ENCODE measurements around the gene KCND3.

KCND3 gene

GRCh38 chr1:111832521-111833155 is 156.8 kb downstream of the KCND3 start (continued):
- no peak for TF ChIP-seq ZNF211 (tag by site-specific recombination; IDR thresholded peaks at IDR 0.05; ENCODE audit: low read depth)
- TF ChIP-seq GFI1B (tag by site-specific recombination; IDR thresholded peaks at IDR 0.05), result no peak
- no peak for TF ChIP-seq ZNF169 (tag by site-specific recombination; IDR thresholded peaks at IDR 0.05)

GRCh38 chr1:111831153-111831552 is 158.3 kb downstream of the KCND3 start:
- TF ChIP-seq ZNF792 (tag by site-specific recombination; IDR thresholded peaks at IDR 0.05) (no peak), ZSCAN30 (tag by site-specific recombination; IDR thresholded peaks at IDR 0.05) (no peak), GLI2 (tag by site-specific recombination; IDR thresholded peaks at IDR 0.05; ENCODE audit: borderline replicate concordance, low read depth) (no peak), ZNF521 (tag by site-specific recombination; IDR thresholded peaks at IDR 0.05) (no peak), ZNF175 (tag by site-specific recombination; IDR thresholded peaks at IDR 0.05) (no peak), CTCF (tag by site-specific recombination; IDR thresholded peaks at IDR 0.05) (no peak), ZNF561 (tag by site-specific recombination; IDR thresholded peaks at IDR 0.05; ENCODE audit: borderline replicate concordance) (no peak), ZNF529 (tag by site-specific recombination; IDR thresholded peaks at IDR 0.05; ENCODE audit: insufficient replicate concordance) (no peak), YY2 (tag by site-specific recombination; IDR thresholded peaks at IDR 0.05) (no peak), ZXDB (tag by site-specific recombination; IDR thresholded peaks at IDR 0.05) (no peak), RBAK (tag by site-specific recombination; IDR thresholded peaks at IDR 0.05) (no peak), ZNF112 (tag by site-specific recombination; IDR thresholded peaks at IDR 0.05) (no peak), ZNF426 (tag by site-specific recombination; IDR thresholded peaks at IDR 0.05) (no peak), ZSCAN23 (tag by site-specific recombination; IDR thresholded peaks at IDR 0.05) (no peak), HOXC10 (CRISPR knock-in tag; IDR thresholded peaks at IDR 0.05) (no peak)
- Histone ChIP-seq H3K36me3 (ENCODE audit: control insufficient read depth in 2 of 2, insufficient read depth in 1 of 2, low read length in 2 of 2) (no peaks in the 10 kb centered on the region), H3K27ac (ENCODE audit: extremely low read depth, low read depth, low read length) (no peak overlapping the region), H3K4me3 (ENCODE audit: low read depth, low read length) (no peak overlapping the region), H3K9me3 (ENCODE audit: control insufficient read depth, insufficient read depth, low read depth, low read length) (no peaks in the 10 kb centered on the region), H3K4me1 (ENCODE audit: control insufficient read depth, insufficient read depth, low read length) (no peaks in the 10 kb centered on the region)
- ChIA-PET CTCF (no interaction called here), POLR2A (no interaction called here)

- no peaks in the 10 kb centered on the region for H3K36me3 ChIP-seq (ENCODE audit: control insufficient read depth in 2 of 2, insufficient read depth in 1 of 2, low read length in 2 of 2)
- H3K9me3 ChIP-seq (ENCODE audit: control insufficient read depth, insufficient read depth, low read depth, low read length), result no peaks in the 10 kb centered on the region
- no peak overlapping the region for H3K27ac ChIP-seq (ENCODE audit: extremely low read depth, low read depth, low read length)
- ChIA-PET CTCF (interaction anchor here (0.6 kb wide), 2 partner anchors 58 to 113 kb away, joined by 3 read pairs; no protein-coding TSS in a partner anchor), POLR2A (no interaction called here)
- no peak overlapping the region for H3K4me3 ChIP-seq (ENCODE audit: low read depth, low read length)
- no peaks in the 10 kb centered on the region for H3K4me1 ChIP-seq (ENCODE audit: control insufficient read depth, insufficient read depth, low read length)
- TF ChIP-seq ZNF704 (tag by site-specific recombination; IDR thresholded peaks at IDR 0.05) (no peak), ZNF19 (tag by site-specific recombination; IDR thresholded peaks at IDR 0.05; ENCODE audit: low read depth) (no peak), ZNF214 (tag by site-specific recombination; IDR thresholded peaks at IDR 0.05; ENCODE audit: borderline replicate concordance) (no peak), ZSCAN23 (tag by site-specific recombination; IDR thresholded peaks at IDR 0.05) (no peak), ZNF555 (tag by site-specific recombination; conservative IDR thresholded peaks at IDR 0.05) (no peak), ZNF654 (tag by site-specific recombination; IDR thresholded peaks at IDR 0.05; ENCODE audit: low read depth) (no peak), ZNF658 (tag by site-specific recombination; IDR thresholded peaks at IDR 0.05) (no peak), ZBTB11 (tag by site-specific recombination; conservative IDR thresholded peaks at IDR 0.05; ENCODE audit: low read depth) (no peak), MYNN (tag by site-specific recombination; IDR thresholded peaks at IDR 0.05; ENCODE audit: borderline replicate concordance) (no peak), ZEB2 (tag by site-specific recombination; IDR thresholded peaks at IDR 0.05) (no peak), ZFP69B (tag by site-specific recombination; IDR thresholded peaks at IDR 0.05) (no peak), KLF8 (tag by site-specific recombination; IDR thresholded peaks at IDR 0.05) (no peak), REPIN1 (tag by site-specific recombination; IDR thresholded peaks at IDR 0.05; ENCODE audit: low read depth) (no peak)
Measured at GRCh38 chr1:111827946-111828345, 161.5 kb downstream of the KCND3 start.
